ENCODE measurements around the gene ITPA. TPM values are rescaled to one million over a fixed set of nuclear protein-coding genes. Genes with fewer than 3 reads are reported as not detected.
A peak's percentile ranks its signal among the peaks of the same experiment; 100 is the strongest.
"Not testable (repeated sequence)": the region's sequence is repeated elsewhere in the genome, so short reads cannot be mapped to it uniquely, and the experiment has no call there.

The ITPA gene
- total and polyA plus RNA-seq, 11 donors, result 15.3 to 48.3 (median 22.2) TPM

- H3K4me1 ChIP-seq, result peaks cover 0 to 21% (median 9%) of the 10 kb centered on the region in 12 donors
- no peak for TF ChIP-seq CTCF (IDR thresholded peaks at IDR 0.05)
- TF ChIP-seq POLR2A (IDR thresholded peaks at IDR 0.05), result no peak
- WGBS, 4 donors, result 74 to 77% (median 74%) methylated on average over 1 to 2 of the region's 2 CpGs
- ATAC-seq (no peak), DNase-seq (no peak)
- H3K9me3 ChIP-seq, result no peaks in the 10 kb centered on the region
- H3K27ac ChIP-seq, result no peak overlapping the region
- peak overlapping the region in 11 of 12 donors; percentile 74 to 95 (median 87) for H3K4me3 ChIP-seq
- intact Hi-C loops (cut with DNase I), result loop anchor here in 1 of 10 donors (10.0 kb wide), 1 partner anchor 104 kb away; no protein-coding TSS in a partner anchor
- no peaks in the 10 kb centered on the region for H3K27me3 ChIP-seq
- peaks cover 0 to 24% (median 16%) of the 10 kb centered on the region in 9 donors for H3K36me3 ChIP-seq
Observed at GRCh38 chr20:3210346-3210745, 1.0 kb downstream of the ITPA start.

- Histone ChIP-seq H3K9me3 (no peaks in the 10 kb centered on the region), H3K27ac (no peak overlapping the region), H3K4me1 (peaks cover 0 to 22% (median 10%) of the 10 kb centered on the region in 12 donors), H3K4me3 (no peak overlapping the region), H3K27me3 (no peaks in the 10 kb centered on the region), H3K36me3 (peaks cover 0 to 48% (median 31%) of the 10 kb centered on the region in 9 donors)
- ATAC-seq (no peak), DNase-seq (no peak)
- WGBS, 4 donors, result 89 to 95% (median 92%) methylated on average over 7 of the region's 7 CpGs
- intact Hi-C loops (cut with DNase I), result loop anchor here in 1 of 10 donors (10.0 kb wide), 1 partner anchor 102 kb away; no protein-coding TSS in a partner anchor
- TF ChIP-seq POLR2A (IDR thresholded peaks at IDR 0.05) (no peak), CTCF (IDR thresholded peaks at IDR 0.05) (no peak)
Observed at GRCh38 chr20:3213226-3213625, 3.9 kb downstream of the ITPA start.

- peak in 1 of 4 donors; percentile 31 for ATAC-seq
- intact Hi-C loops (cut with DNase I), result loop anchor here in 3 of 10 donors (5.0 to 10.0 kb wide), 2 partner anchors 99 to 102 kb away; no protein-coding TSS in a partner anchor
- not testable (repeated sequence) for H3K9me3 ChIP-seq, H3K4me3 ChIP-seq, DNase-seq, H3K27me3 ChIP-seq, H3K27ac ChIP-seq
- Histone ChIP-seq H3K4me1 (peaks cover 0 to 14% (median 5%) of the 10 kb centered on the region in 12 donors), H3K36me3 (peaks cover 0 to 60% (median 39%) of the 10 kb centered on the region in 9 donors)
- 91 to 96% (median 96%) methylated on average over 7 of the region's 7 CpGs for WGBS, 4 donors
Observed at GRCh38 chr20:3215359-3215917, 6.1 kb downstream of the ITPA start.

- TF ChIP-seq POLR2A (IDR thresholded peaks at IDR 0.05) (no peak), CTCF (IDR thresholded peaks at IDR 0.05) (peak; percentile 88 to 95 (median 94))
- intact Hi-C loops (cut with DNase I), result loop anchor here in 5 of 10 donors (1.0 to 10.0 kb wide), 4 partner anchors 96 to 99 kb away; no protein-coding TSS in a partner anchor
- peak overlapping the region in 2 of 12 donors; percentile 7 for H3K4me3 ChIP-seq
- peaks cover 0 to 14% (median 3%) of the 10 kb centered on the region in 12 donors for H3K4me1 ChIP-seq
- H3K9me3 ChIP-seq, result no peaks in the 10 kb centered on the region
- H3K27ac ChIP-seq, result no peak overlapping the region
- peaks cover 0 to 79% (median 59%) of the 10 kb centered on the region in 9 donors for H3K36me3 ChIP-seq
- DNase-seq, result peak; percentile 52 to 83 (median 57)
- no peaks in the 10 kb centered on the region for H3K27me3 ChIP-seq
- peak; percentile 8 to 87 (median 74) for ATAC-seq
- 20 to 74% (median 27%) methylated on average over 8 to 30 of the region's 30 CpGs for WGBS, 4 donors
Observed at GRCh38 chr20:3218307-3218988, 9.2 kb downstream of the ITPA start.

Measured in heart left ventricle (tissue), 16 donors.